Keratinocyte (primary cell): ENCODE measurements around the gene MFF. TPM values are rescaled to one million over a fixed set of nuclear protein-coding genes. Genes with fewer than 3 reads are reported as not detected.

ENCODE experiments used
- DNase-seq: peaks from one replicate; pipeline ENCODE4 v3.0.0-alpha.2; 2011; ENCODE audit warnings: low read depth, missing footprints, low spot score
- FAIRE-seq: peaks from 2 replicates; lab custom pipeline; 2011; peaks lifted over from hg19 to GRCh38; lab: Jason Lieb, UNC
- H2AFZ ChIP-seq: 2 replicates; pipeline ENCODE4 v1.6.0; 2012; ENCODE audit warnings: low read length, control low read depth, inconsistent platforms; ENCODE audit not compliant: control insufficient read depth
- H3K27ac ChIP-seq: 2 replicates; pipeline ENCODE4 v1.5.1; 2011; ENCODE audit warnings: low read length; ENCODE audit not compliant: control insufficient read depth, insufficient read depth
- H3K27me3 ChIP-seq: 3 replicates; pipeline ENCODE4 v1.6.0; 2011; ENCODE audit warnings: low read length; ENCODE audit not compliant: control insufficient read depth, insufficient read depth; ENCODE audit errors: extremely low read depth
- H3K36me3 ChIP-seq, 2 experiments: 2 replicates in 1 of 2; 3 replicates in 1 of 2; pipeline ENCODE4 v1.5.1; 2011; ENCODE audit warnings: low read length in 2 of 2, mild to moderate bottlenecking in 1 of 2; ENCODE audit not compliant: control insufficient read depth in 2 of 2, insufficient read depth in 2 of 2; ENCODE audit errors: extremely low read depth in 1 of 2
- H3K4me1 ChIP-seq: 3 replicates; pipeline ENCODE4 v1.5.1; 2011; ENCODE audit warnings: low read length; ENCODE audit not compliant: control insufficient read depth, insufficient read depth; ENCODE audit errors: extremely low read depth
- H3K4me2 ChIP-seq: 3 replicates; pipeline ENCODE4 v1.6.0; 2011; ENCODE audit warnings: low read depth, low read length; ENCODE audit not compliant: control insufficient read depth, insufficient read depth; ENCODE audit errors: extremely low read depth
- H3K4me3 ChIP-seq, 3 experiments: fragments of 200-600 bp in 1 of 3; sonication (generic) in 1 of 3; 2 replicates in 2 of 3; 3 replicates in 1 of 3; pipeline ENCODE4 v1.5.1; 2011 to 2016; ENCODE audit warnings: low read length in 3 of 3, mild to moderate bottlenecking in 3 of 3, control low read depth in 2 of 3, inconsistent platforms in 1 of 3, low read depth in 1 of 3, mixed read lengths in 1 of 3, mixed run types in 1 of 3, moderate library complexity in 1 of 3; ENCODE audit not compliant: control insufficient read depth in 2 of 3, insufficient read depth in 2 of 3; ENCODE audit errors: extremely low read depth in 1 of 3
- H3K79me2 ChIP-seq: 2 replicates; pipeline ENCODE4 v1.6.0; 2012; ENCODE audit warnings: low read length; ENCODE audit not compliant: control insufficient read depth, insufficient read depth
- H3K9ac ChIP-seq: 3 replicates; pipeline ENCODE4 v1.6.0; 2011; ENCODE audit warnings: low read length; ENCODE audit not compliant: control insufficient read depth, insufficient read depth; ENCODE audit errors: extremely low read depth
- H3K9me1 ChIP-seq: 3 replicates; pipeline ENCODE4 v1.6.0; 2011; ENCODE audit warnings: low read length; ENCODE audit not compliant: control insufficient read depth, insufficient read depth; ENCODE audit errors: extremely low read depth
- H3K9me3 ChIP-seq: 2 replicates; pipeline ENCODE4 v1.5.1; 2012; ENCODE audit warnings: low read depth, low read length; ENCODE audit not compliant: control insufficient read depth
- H4K20me1 ChIP-seq: 3 replicates; pipeline ENCODE4 v1.6.0; 2011; ENCODE audit warnings: low read length; ENCODE audit not compliant: control insufficient read depth, insufficient read depth; ENCODE audit errors: extremely low read depth
- CTCF ChIP-seq, 3 experiments: IDR thresholded peaks in 1 of 3; conservative IDR thresholded peaks in 1 of 3; optimal IDR thresholded peaks in 1 of 3; 2 replicates in 2 of 3; 3 replicates in 1 of 3; pipeline versions ENCODE3 to v1.5.1; 2011; ENCODE audit warnings: low read length in 3 of 3, mild to moderate bottlenecking in 3 of 3, moderate library complexity in 2 of 3, control low read depth in 1 of 3, inconsistent platforms in 1 of 3; ENCODE audit not compliant: insufficient read depth in 2 of 3; ENCODE audit errors: extremely low read depth in 1 of 3
- EZH2 ChIP-seq: IDR thresholded peaks from one replicate; pipeline ENCODE4 v1.6.1; 2012; ENCODE audit warnings: inconsistent platforms, mild to moderate bottlenecking, low read length, moderate library complexity
- dilution Hi-C: fragments of 300-500 bp; cut with MboI; formaldehyde crosslinking; loops from one replicate; pipeline ENCODE4 v1.7.0; 2020; ENCODE audit warnings: low sequenced_read_pairs; ENCODE audit not compliant: extremely low pct_ligation_motif_present
- polyA plus RNA-seq, 5 experiments: library from polyadenylated mRNA; depleted of rRNA in 3 of 5; stranded (reverse) in 3 of 5; stranded (forward) in 1 of 5; unstranded in 1 of 5; fragments of >200 nt; gene quantifications; 1 replicate in 1 of 5; 2 replicates in 3 of 5; 3 replicates in 1 of 5; pipeline versions ENCODE4 v1.2.1 to v1.2.3, GENCODE V29; 2011 to 2012; ENCODE audit warnings: missing spikeins in 2 of 5, low read depth in 1 of 5, low replicate concordance in 1 of 5

MFF gene
- polyA plus RNA-seq, 1 donor (not counting 4 experiments of a cell fraction or from before 2014, with no cell fraction given): 72.5 TPM

- H3K4me3 ChIP-seq: no peak overlapping the region
- no peaks in the 10 kb centered on the region for H4K20me1 ChIP-seq
- no peak for TF ChIP-seq EZH2
- TF ChIP-seq CTCF (optimal IDR thresholded peaks at IDR 0.05 in 1 of 3, IDR thresholded peaks at IDR 0.05 in 1 of 3, conservative IDR thresholded peaks at IDR 0.05 in 1 of 3; ENCODE audit: extremely low read depth in 1 of 3, insufficient read depth in 2 of 3, low read length in 3 of 3): no peak
- no peaks in the 10 kb centered on the region for H3K9me1 ChIP-seq
- H3K9ac ChIP-seq: no peak overlapping the region
- H3K27me3 ChIP-seq: no peaks in the 10 kb centered on the region
- H3K4me1 ChIP-seq: peaks cover 22% of the 10 kb centered on the region
- H3K9me3 ChIP-seq: no peaks in the 10 kb centered on the region
- no peak overlapping the region for H2AFZ ChIP-seq
- FAIRE-seq (no peak), DNase-seq (no peak)
- H3K36me3 ChIP-seq: no peaks in the 10 kb centered on the region
- no peak overlapping the region for H3K4me2 ChIP-seq
- no peak overlapping the region for H3K27ac ChIP-seq
- dilution Hi-C loops: no loop called here
- no peaks in the 10 kb centered on the region for H3K79me2 ChIP-seq
Observed at GRCh38 chr2:227398684-227399670, 73.9 kb downstream of the MFF start.

- H3K9ac ChIP-seq: no peak overlapping the region
- no peak overlapping the region for H2AFZ ChIP-seq
- dilution Hi-C loops: no loop called here
- no peaks in the 10 kb centered on the region for H3K79me2 ChIP-seq
- H4K20me1 ChIP-seq: no peaks in the 10 kb centered on the region
- no peaks in the 10 kb centered on the region for H3K27me3 ChIP-seq
- no peak overlapping the region for H3K4me2 ChIP-seq
- no peak for DNase-seq
- TF ChIP-seq EZH2 (no peak), CTCF (optimal IDR thresholded peaks at IDR 0.05 in 1 of 3, IDR thresholded peaks at IDR 0.05 in 1 of 3, conservative IDR thresholded peaks at IDR 0.05 in 1 of 3; ENCODE audit: extremely low read depth in 1 of 3, insufficient read depth in 2 of 3, low read length in 3 of 3) (no peak)
- H3K4me1 ChIP-seq: peaks cover 13% of the 10 kb centered on the region
- no peak overlapping the region for H3K4me3 ChIP-seq
- no peak for FAIRE-seq
- no peak overlapping the region for H3K27ac ChIP-seq
- H3K9me3 ChIP-seq: no peaks in the 10 kb centered on the region
- H3K9me1 ChIP-seq: no peaks in the 10 kb centered on the region
- no peaks in the 10 kb centered on the region for H3K36me3 ChIP-seq
Observed at GRCh38 chr2:227401550-227401949, 76.5 kb downstream of the MFF start.
